SHP77 (cell line): ENCODE results near the gene HILPDA.
"Not testable (repeated sequence)": the region's sequence is repeated elsewhere in the genome, so short reads cannot be mapped to it uniquely, and the experiment has no call there.

Experiments
- DNase-seq, 2 experiments: peaks; one replicate each; lab custom pipeline; 2025; lab: John Stamatoyannopoulos, UW

The HILPDA gene

DNA sequence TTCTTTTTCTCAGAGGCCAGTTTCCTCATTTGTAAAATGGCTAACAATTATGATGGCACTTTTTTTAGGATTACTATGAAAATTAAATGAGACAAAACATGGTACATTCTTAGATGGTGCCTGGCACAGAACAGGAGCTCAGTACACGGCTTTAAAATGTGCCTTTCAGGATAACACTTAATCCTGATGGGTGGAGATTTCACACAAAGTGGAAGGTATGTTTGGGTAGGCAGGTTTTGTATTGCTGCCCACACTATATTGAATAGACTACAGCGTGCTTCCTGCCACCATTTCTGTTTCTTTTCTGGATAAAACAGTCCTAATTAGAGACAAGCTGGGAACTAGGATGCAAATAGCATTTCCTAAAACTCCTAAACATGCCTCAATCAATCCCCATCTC, 23.9 kb upstream of the HILPDA start:
- no peak for DNase-seq

DNA sequence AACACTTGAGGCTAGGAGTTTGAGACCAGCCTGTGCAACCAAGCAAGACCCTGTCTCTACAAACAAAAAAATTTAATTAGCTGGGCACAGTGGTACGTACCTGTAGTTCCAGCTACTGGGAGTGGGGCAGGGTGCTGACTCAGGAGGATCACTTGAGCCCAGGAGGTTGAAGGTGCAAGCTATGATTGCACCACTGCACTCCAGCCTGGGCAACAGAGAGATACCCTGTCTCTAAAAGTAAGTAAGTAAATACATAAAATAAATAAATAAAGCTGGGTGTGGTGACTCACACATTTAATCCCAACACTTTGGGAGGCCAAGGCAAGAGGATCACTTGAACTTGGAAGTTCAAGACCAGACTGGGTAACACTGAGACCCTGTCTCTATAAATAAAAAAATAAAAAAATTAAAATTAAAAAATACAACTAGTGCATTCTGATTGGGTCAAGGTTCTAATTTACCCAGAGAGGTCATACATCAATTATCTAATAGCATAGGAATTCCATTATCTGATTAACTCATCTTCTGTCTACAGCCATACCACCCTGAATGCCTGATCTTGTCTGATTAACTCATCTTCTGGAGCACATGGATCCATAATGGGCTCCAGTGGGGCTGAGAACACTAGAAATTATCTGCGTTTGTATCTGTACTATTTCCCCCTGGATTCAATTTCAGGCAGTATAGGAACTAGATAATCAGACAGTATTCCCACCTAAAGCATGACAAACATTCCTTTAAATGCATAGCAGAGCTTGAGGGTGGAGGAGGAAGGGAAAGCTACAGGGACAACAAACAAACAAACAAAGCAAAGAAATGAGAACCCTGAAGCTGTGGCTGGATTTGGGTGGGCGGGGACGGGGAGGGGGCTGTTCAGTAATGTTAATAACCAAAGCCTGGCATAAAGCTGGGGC, 21.0 kb upstream of the HILPDA start:
- DNase-seq = no peak

GRCh38 chr7:128435327-128435686, 20.4 kb upstream of the HILPDA start:
- no peak for DNase-seq

DNA sequence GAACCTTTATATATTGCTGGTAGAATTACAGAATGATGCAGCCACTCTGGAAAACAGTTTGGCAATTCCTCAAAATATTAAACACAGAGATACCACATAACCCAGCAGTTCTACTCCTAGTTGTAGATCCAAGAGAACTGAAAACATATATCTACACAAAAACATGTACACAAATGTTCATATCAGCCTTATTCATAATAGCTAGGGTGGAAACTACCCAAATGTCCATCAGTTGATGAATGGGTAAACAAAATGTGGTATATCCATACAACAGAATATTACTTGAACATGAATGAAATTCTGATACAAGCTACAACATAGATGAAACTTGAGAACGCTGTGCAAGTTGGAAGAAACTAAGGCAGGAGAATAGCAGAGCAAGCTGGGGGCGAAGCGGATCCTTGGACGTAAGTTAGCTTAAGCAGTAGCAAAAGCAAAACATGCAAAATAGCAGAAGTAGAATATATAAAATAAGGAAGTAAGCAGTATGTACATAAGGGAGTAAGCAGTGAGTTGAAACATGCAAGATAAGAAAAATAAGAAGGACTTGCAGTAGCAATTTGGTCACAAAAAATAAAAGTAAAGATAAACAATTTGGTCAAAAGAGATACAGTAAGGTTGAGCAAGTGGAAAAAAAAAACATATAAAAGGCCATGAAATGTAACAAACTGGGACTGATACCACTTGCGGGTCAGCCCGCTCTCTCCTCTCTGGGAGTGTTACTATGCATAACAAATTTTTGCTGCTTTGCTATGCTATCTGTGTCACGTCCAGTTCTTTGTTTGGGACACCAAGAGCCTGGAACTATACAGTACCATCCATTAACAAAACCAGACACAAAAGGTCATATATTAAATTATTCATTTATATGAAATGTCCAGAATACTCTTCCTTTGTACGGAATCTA, 18.0 kb upstream of the HILPDA start:
- no peak for DNase-seq

DNA sequence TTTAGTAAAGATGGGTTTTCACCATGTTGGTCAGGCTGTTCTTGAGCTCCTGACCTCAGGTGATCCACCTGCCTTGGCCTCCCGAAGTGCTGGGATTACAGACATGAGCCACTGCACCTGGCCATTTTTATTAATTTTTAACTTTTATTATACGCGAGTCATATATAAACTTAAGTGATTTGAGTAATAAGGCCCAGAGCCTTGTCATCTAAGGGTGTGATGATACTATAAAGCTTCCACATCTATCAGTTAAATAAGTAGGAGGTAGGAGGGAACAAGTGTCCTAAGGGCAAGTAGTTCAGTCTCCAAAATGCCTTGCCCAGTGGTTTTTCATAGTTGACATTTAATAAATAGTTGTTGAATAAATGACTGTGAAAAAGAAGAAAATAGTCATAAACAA, 13.3 kb upstream of the HILPDA start:
- no peak for DNase-seq

GRCh38 chr7:128443831-128444600, 11.7 kb upstream of the HILPDA start:
- no peak for DNase-seq

GRCh38 chr7:128446306-128446705, 9.4 kb upstream of the HILPDA start:
- DNase-seq = peak in 1 of 2 experiments; percentile 18

DNA sequence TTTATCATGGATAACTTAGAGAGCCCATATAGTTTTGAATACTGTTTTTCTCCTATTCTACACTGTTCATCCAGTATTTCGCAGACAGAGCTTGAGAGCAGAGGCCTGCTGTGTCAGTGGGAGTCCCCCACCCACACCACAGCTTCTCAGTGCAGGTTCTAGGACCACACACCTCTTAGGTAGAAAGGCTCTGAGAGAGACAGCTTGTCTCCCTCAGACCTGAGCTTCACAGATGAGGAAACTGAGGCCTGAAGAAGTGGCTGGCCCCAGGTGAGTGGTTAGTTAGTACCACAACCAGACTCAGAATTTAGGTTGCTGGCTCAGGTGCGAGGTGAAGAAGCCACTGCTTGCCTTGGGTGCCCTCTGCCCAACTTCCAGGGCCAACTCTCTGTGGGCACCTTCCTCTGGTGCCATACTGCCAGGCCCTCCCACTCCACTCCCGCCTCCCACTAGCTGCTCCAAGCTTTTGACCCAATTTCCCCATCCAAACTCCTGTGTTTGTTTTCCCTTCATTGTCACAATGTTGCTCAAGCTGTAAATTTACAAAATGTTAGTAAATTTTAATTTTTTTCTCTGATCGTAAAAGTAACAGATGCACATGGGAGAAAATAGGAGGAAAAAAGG, 7.6 kb upstream of the HILPDA start:
- DNase-seq = no peak

DNA sequence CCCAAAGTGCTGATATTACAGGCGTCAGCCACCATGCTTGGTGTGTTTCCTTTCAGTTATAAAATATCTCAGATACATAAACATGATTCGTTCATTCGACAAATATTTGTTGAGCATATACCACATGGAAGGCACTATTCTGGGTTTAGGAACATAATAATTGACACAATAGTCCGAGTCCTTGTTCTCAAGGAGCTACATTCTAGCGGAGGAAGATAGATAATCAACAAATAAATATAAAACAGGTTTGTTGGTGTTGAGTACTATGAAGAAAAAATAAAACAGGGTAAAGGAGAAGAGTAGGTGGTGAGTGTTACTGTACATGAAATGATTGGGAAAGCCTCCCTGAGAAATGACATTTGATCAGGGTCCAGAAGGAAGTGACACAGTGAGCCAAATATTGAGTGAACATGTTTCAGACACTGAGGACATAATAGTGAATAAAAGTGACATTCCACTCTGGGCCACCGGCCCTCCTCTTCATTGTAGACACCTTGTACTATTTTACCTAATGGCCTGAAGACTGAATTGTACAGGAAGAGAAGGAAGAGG, 6.9 kb upstream of the HILPDA start:
- DNase-seq = no peak

DNA sequence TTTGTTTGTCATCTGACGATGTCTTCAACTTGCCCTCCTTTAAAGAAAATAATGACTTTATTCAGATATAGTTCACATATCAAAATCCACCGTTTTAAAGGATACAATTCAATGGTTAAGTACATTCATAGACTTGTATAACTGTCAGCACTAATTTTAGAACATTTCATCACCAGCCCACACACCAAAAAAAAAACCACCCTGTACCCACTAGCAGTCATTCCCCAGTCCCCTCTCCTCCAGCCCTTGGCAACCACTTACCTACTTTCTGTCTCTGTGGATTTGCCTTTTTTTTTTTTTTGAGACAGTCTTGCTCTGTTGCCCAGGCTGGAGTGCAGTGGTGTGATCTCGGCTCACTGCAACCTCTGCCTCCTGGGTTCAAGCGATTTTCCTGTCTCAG, 5.3 kb upstream of the HILPDA start:
- no peak for DNase-seq

DNA sequence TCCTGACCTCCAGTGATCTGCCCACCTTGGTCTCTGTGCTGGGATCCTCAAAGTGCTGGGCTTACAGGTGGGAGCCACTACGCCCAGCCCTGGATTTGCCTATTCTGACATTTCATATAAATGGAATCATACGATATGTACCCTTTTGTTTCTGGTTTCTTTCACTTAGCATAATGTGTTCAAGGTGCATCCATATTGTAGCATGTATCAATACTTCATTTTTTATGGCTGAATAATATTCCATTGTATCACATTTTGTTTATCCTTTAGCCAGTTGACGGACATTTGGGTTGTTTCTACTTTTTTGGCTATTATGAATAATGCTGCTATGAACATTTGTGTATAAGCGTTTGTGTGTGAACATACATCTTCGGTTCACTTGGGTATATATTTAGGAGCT, 4.8 kb upstream of the HILPDA start:
- no peak for DNase-seq

DNA sequence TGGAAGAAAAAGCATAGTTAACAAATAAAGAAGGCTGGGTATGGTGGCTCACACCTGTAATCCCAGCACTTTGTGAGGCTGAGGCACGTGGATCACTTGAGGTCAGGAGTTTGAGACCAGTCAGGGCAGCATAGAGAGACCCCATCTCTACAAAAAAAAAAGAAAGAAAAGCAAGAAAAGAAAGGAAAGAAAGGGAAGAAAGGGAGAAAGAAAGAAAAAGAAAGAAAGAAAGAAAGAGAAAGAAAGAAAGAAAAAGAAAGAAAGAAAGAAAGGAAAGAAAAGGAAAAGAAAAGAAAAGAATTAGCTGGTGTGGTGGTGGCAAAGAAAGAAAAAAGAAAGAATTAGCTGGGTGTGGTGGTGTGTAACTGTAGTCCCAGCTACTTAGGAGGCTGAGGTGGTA, 3.1 kb upstream of the HILPDA start:
- DNase-seq = no peak

DNA sequence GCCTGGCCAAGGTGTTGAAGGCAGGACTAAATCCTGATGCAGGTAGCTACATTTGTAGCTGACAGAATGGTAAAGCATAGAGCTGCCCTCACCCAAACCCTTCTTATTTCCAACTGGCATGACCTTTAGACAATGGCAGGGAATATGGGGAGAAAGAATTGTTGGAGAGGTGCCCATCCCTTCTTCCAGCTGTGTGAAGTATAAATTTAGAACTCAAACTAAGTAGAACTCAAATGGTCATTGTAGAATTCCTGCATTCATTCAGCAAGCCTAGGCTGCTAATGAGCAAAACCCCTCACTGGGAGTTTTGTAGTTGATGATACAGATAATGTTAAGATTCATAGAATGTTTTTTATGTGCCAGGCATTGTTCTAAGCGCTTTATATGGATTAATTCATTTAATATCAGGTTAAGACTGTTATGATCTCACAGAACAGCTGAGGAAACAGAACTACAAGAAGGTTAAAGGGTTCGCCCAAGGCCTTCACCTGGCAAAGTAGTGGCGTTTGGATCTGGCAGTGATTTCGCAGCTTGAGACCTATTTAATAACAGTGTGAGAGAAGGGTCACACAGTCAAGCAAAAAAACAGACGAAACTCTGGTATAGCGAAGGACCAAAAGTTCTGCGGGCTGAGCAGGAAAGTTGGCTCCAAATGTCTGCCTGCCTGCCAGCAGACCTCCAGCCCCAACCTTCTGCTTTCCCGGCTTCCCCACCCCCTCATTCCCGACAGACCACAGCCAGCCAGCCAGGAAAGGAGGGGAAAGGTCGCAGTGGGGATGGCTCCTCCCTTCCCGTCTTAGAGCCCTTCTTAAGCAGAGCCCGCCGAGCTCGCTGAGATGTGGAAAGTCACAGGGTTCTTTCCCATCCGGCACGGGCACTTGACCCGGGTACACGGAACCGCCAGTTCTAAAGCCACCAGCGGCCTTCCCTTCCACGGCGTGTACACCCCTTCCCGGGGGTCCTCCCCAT, 1.6 kb upstream of the HILPDA start:
- no peak for DNase-seq

- no peak for DNase-seq
Measured at GRCh38 chr7:128454808-128455542, 703 bp upstream of the HILPDA start.

DNA sequence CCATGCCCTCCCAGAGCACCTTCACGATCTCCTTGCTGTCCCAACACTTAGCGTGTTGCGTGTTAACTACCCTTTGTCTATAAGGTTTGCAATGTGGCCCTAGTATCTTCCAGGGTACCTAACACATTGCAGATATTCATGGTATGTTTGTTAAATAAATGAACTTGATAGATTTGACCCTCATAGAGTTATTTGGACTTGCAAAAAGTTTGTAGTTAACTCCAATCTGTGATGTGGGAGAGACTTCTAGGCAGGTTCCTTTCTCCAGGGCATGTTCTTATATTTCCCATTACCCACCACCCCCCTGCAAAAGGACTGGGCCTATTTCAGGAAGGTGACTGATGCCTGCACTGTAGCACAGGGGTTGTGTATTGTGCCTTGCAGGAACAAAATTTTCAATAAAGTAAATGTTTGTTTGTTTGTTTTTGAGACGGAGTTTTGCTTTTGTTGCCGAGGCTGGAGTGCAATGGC, 612 bp downstream of the HILPDA start:
- DNase-seq = no peak

- not testable (repeated sequence) for DNase-seq
Measured at GRCh38 chr7:128457385-128457784, 1.7 kb downstream of the HILPDA start.

DNA sequence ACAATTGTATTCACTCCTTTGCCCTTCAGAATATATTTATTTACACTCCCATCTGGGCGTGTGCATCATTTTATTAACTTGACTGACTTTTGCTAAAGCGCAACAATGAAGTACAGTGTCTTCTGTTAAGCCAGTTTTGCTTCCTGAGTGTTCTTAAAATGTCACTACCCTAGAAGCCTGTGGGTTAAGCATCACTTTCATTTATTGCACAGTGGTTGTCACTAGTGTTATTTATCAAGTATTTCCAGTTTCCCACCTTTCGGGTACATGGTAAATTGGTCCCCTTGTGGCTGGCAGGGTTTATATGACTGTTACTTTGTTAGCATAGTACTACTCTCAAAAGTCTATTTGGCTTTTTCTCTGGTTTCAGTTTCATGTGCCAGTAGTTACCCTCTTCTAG, 3.3 kb downstream of the HILPDA start:
- no peak for DNase-seq

DNA sequence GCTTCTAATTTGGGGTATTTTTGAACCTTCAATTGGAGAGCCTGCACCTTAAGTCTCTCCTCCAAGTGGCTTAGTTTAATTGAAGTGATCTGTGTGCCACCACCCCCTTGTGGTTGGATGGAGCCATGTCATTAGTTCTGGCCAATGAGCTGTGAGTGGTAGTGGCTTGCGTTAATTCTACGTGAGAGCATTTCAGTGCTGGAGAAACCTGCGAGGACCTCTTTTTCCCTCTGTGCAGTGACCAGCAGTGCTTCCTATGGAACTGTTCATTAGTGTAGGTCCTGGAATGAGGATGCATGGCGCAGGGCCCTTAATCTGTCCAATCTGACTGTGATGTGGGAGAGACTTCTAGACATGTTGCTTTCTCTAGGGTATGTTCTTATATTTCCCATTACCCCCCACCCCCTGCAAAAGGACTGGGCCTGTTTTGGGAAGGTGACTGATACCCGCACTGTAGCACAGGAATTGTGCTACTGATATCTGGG, 3.8 kb downstream of the HILPDA start:
- DNase-seq = peak; percentile 26 to 39

GRCh38 chr7:128462460-128462859, 6.8 kb downstream of the HILPDA start:
- no peak for DNase-seq
